Muscle of back (tissue), 11 donors: ENCODE results near the gene TMEM223. TPM values are rescaled to one million over a fixed set of nuclear protein-coding genes. Genes with fewer than 3 reads are reported as not detected.
"Not testable (repeated sequence)": the region's sequence is repeated elsewhere in the genome, so short reads cannot be mapped to it uniquely, and the experiment has no call there.

Experiments used
- DNase-seq, 3 donors: peaks; one replicate each; pipeline versions ENCODE4 v3.0.0 to v3.0.0-alpha.2; 2013
- polyA plus RNA-seq, 10 donors: library from polyadenylated mRNA; unstranded; fragments of 120-200 nt; gene quantifications; one replicate each; pipeline ENCODE4 v1.2.1, GENCODE V29; 2013; ENCODE audit not compliant: insufficient read length in 10 of 10

TMEM223 gene
- polyA plus RNA-seq, 10 donors: 10.6 to 17.0 (median 15.2) TPM

DNA sequence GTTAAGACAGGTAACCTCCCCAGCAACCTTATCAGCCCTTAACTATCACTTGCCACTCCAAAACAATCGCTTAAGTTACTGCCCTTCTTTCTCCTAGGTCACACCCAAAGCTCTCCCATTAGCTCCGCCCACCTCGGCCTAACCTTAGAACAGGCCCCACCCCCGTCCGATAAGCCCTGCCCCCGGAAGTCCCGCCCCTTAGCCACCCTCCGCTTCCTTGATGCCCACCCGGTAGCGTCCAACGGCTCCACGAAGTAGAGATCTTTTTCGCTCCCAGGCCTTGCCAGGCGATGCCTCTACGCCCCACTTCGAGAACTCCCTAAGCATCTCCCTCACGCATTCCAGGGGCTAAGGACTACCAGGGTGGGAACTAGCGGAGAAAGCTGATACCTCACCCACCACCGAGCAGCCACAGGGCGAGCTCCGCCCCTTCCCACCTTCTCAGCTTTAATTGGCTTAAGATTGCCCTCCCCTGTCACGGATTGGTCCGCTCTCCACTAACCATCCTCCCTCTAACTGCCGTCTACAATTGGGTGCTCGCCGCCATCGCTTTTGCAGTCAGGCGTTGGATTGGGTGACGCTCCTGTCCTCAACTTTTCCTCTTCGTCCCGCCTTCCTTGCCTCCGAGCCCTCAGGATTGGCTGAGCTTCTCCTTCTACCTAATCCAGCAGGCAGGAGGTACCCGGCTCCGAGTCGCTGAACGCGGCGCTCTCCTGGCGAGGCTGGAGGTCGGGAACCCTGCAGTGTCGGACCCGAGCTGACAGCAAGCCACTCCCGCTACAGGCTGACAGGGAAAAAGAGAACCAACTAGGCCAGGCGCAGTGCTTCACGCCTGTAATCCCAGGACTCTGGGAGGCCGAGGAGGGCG, 37.8 kb downstream of the TMEM223 start, which contains the start of gene ZBTB3:
ZBTB3 (minus strand) TSS at position 425 of the 868 bp plus-strand sequence. CDS start 496 bp downstream, outside the sequence.
- peak; percentile 98 to 99 (median 99) for DNase-seq

DNA sequence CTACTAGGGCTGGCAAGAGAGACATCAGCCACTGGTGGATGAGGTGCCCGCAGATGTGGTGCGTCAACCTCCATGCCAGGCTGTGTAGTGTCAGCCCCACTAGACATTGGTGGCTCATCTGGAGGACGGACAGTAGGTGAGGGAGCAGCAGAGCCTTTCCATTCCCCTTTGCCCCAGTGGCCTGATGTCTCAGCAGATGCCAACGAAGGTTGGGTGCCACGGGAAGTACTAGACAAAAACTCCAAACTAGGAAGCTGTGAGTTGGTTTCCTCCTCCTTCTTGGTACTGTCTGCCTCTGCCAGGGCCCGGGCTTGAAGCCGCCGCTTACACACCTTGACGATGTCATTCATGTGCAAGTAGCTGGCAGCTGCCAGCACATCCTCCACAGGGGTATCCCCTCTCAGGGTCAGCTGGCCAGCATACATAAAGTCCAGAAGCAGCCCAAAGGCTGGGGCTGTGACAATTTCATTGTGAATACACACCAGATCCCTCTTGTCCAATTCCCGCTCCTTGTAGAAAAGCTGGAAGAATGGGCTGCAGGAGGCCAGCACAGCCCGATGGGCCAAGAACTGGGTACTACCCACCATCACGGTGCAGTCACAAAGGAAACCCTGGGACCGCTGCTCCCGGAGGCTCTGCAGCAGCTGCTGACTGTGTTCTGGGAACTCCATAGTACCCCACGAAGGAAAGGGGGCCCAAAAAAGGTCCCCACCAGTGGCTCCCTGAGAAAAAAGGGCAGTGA, 38.6 kb downstream of the TMEM223 start:
- DNase-seq: no peak

DNA sequence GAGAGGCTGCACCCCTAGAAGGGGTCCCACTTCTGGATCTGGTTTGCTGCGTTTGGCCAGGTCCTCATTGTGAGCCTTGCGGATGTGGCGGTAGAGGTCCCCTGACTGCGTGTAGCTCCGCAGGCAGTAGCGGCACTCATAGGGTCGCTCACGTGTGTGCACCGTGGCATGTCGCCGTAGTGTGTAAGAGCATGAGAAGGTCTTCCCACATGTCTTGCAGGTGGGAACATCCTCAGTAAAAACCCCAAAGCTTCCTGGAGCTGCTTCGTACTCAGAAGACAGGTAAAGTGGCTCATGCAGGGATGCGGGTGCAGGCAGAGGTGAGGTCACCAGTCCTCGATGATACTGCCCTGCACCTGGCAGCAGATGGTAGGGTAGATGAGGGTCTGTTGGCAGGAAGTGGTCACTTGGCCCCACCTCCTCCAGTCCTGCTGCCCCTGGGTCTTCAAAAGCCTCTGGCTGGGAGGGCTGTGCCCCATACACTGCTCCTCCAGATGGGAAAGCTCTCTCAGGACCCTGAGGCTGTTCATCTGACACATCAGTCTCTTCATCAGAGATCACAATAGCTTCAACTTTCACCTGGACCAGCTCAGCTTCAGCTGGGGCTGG, 39.5 kb downstream of the TMEM223 start:
- DNase-seq: no peak

DNA sequence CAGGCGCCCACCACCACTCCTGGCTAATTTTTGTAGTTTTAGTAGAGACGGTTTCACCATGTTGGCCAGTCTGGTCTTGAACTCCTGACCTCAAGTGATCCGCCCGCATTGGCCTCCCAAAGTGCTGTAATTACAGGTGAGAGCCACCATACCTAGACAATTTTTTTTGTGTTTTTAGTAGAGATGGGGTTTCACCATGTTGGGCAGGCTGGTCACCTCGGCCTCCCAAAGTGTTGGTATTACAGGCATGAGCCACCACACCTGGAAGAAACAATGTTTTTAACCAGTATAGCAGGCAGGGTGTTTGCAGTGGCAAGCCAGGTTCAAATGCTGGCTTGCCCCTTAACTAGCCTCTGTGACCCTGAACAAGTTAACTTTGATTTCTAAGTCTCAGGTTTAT, 41.9 kb downstream of the TMEM223 start:
- not testable (repeated sequence) for DNase-seq

DNA sequence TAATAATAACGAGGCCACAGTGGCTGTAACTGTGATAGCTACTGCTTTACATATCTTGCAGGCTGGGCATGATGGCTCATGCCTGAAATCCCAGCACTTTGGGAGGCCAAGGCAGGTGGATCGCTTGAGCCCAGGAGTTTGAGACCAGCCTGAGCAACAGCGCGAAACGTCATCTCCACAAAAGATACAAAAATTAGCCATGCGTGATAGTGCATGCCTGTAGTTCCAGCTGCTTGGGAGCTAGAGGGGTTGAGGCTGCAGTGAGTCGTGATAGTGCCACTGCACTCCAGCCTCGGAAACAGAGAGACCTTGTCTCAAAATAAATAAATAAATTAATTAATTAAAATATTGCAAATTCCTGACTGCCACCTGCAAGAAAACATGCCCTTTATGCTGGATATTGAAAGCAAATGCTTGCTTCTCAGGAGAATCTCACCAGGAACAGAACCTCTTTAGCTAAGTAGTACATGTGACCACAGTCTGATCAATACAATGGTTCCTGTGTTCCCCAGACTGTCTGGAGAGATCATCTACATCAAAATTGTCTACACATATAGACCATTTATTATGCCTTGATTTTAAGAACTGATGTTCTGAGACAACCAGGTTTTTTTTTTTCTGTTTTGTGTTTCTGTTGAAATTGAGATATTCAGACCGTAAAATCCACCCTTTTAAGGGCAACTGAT, 44.2 kb downstream of the TMEM223 start:
- no peak for DNase-seq

Other genes starting within 250 kb of the TMEM223 start
- 100 to 1,000 TPM; 269 to 408 (median 312) TPM for gene AHNAK, start 245.2 kb downstream of the TMEM223 start, polyA plus RNA-seq
- gene EEF1G, start 218.1 kb downstream of the TMEM223 start, polyA plus RNA-seq: 1,000 to 10,000 TPM; 2,727 to 3,805 (median 3,280) TPM
- gene TUT1, start 200.5 kb downstream of the TMEM223 start, polyA plus RNA-seq: 10 to 100 TPM; 11.6 to 17.7 (median 13.8) TPM
- gene MTA2, start 190.1 kb downstream of the TMEM223 start, polyA plus RNA-seq: 10 to 100 TPM; 36.9 to 56.4 (median 44.1) TPM
- 10 to 100 TPM; 11.9 to 25.3 (median 17.7) TPM for gene EML3, start 179.2 kb downstream of the TMEM223 start, polyA plus RNA-seq
- 1 to 10 TPM in 8 of 10 donors, under 1 TPM in 2; 0.69 to 2.4 (median 1.6) TPM for gene ROM1, start 178.7 kb downstream of the TMEM223 start, polyA plus RNA-seq
- 10 to 100 TPM; 13.3 to 22.3 (median 18.7) TPM for gene B3GAT3, start 170.0 kb downstream of the TMEM223 start, polyA plus RNA-seq
- gene GANAB, start 145.4 kb downstream of the TMEM223 start, polyA plus RNA-seq: 100 to 1,000 TPM; 145 to 211 (median 165) TPM
- 10 to 100 TPM in 6 of 10 donors, 1 to 10 TPM in 4; 9.0 to 13.9 (median 11.1) TPM for gene INTS5, start 138.7 kb downstream of the TMEM223 start, polyA plus RNA-seq
- gene C11orf98, start 126.8 kb downstream of the TMEM223 start, polyA plus RNA-seq: 10 to 100 TPM; 30.0 to 44.8 (median 33.0) TPM
- gene CSKMT, start 126.7 kb downstream of the TMEM223 start, polyA plus RNA-seq: 1 to 10 TPM; 1.8 to 4.9 (median 3.1) TPM
- 1 to 10 TPM; 4.5 to 8.3 (median 5.7) TPM for gene UQCC3, start 120.3 kb downstream of the TMEM223 start, polyA plus RNA-seq
- gene LBHD1, start 119.7 kb downstream of the TMEM223 start, polyA plus RNA-seq: 1 to 10 TPM; 3.0 to 8.4 (median 6.6) TPM
- gene UBXN1, start 112.9 kb downstream of the TMEM223 start, polyA plus RNA-seq: 100 to 1,000 TPM in 9 of 10 donors, 10 to 100 TPM in 1; 96.1 to 155 (median 130) TPM
- gene LRRN4CL, start 102.5 kb downstream of the TMEM223 start, polyA plus RNA-seq: 10 to 100 TPM; 12.8 to 31.1 (median 20.4) TPM
- gene BSCL2, start 84.6 kb downstream of the TMEM223 start, polyA plus RNA-seq: 10 to 100 TPM; 15.1 to 24.5 (median 22.0) TPM
- 1 to 10 TPM in 2 of 10 donors, under 1 TPM in 5, not detected in 3; 0.35 to 1.5 (median 0.66) TPM for gene GNG3, start 84.3 kb downstream of the TMEM223 start, polyA plus RNA-seq
- gene HNRNPUL2, start 64.5 kb downstream of the TMEM223 start, polyA plus RNA-seq: 10 to 100 TPM; 40.7 to 61.0 (median 47.6) TPM
- gene TTC9C, start 63.5 kb downstream of the TMEM223 start, polyA plus RNA-seq: 10 to 100 TPM; 22.8 to 32.2 (median 30.1) TPM
- gene ZBTB3, start 37.8 kb downstream of the TMEM223 start, polyA plus RNA-seq: 1 to 10 TPM; 3.2 to 5.1 (median 3.9) TPM
- 100 to 1,000 TPM in 1 of 10 donors, 10 to 100 TPM in 9; 81.9 to 102 (median 89.2) TPM for gene POLR2G, start 30.4 kb downstream of the TMEM223 start, polyA plus RNA-seq
- 10 to 100 TPM; 11.5 to 16.6 (median 14.2) TPM for gene TAF6L, start 20.6 kb downstream of the TMEM223 start, polyA plus RNA-seq
- gene TMEM179B, start 4.6 kb downstream of the TMEM223 start, polyA plus RNA-seq: 10 to 100 TPM; 24.7 to 29.1 (median 27.6) TPM
- gene NXF1, start 13.4 kb upstream of the TMEM223 start, polyA plus RNA-seq: 10 to 100 TPM; 59.6 to 85.7 (median 65.7) TPM
- gene STX5, start 40.0 kb upstream of the TMEM223 start, polyA plus RNA-seq: 10 to 100 TPM; 32.7 to 42.6 (median 35.0) TPM
- gene TEX54, start 40.8 kb upstream of the TMEM223 start, polyA plus RNA-seq: not detected
- gene WDR74, start 47.6 kb upstream of the TMEM223 start, polyA plus RNA-seq: 10 to 100 TPM; 25.5 to 35.1 (median 31.0) TPM
- gene SLC3A2, start 88.9 kb upstream of the TMEM223 start, polyA plus RNA-seq: 10 to 100 TPM; 33.4 to 60.9 (median 42.8) TPM
- under 1 TPM in 4 of 10 donors, not detected in 6; 0.05 to 0.49 (median 0.24) TPM for gene CHRM1, start 129.4 kb upstream of the TMEM223 start, polyA plus RNA-seq
- under 1 TPM in 3 of 10 donors, not detected in 7; 0.07 to 0.10 (median 0.10) TPM for gene SLC22A6, start 193.0 kb upstream of the TMEM223 start, polyA plus RNA-seq
- under 1 TPM in 1 of 10 donors, not detected in 9; 0.18 TPM for gene SLC22A8, start 223.8 kb upstream of the TMEM223 start, polyA plus RNA-seq